ENCODE data around the gene RUVBL1.
A peak's percentile ranks its signal among the peaks of the same experiment; 100 is the strongest.

The RUVBL1 gene

DNA sequence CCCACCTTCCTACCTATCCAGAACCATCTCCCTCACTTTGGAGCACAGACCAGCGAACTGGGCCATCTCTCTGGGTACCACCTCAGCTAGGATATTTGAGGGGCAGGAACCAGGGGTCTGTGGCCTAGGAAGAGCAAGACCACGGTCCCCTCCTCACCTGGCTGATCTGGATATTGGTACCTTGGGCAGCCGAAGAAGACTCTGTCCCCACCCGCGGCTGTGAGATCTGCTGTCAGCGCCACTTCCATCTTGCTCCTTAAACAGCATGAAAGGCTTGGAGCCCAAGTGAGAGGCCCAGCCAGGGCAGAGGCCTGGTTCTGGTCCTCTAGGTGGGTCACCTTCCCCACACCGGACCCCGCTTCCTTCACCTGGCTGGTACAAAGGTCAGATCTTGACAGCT is 44.7 kb downstream of the RUVBL1 start:
- H3K27ac ChIP-seq, result no peak overlapping the region
- no peak overlapping the region for H3K4me3 ChIP-seq
- TF ChIP-seq, protein P1, sequence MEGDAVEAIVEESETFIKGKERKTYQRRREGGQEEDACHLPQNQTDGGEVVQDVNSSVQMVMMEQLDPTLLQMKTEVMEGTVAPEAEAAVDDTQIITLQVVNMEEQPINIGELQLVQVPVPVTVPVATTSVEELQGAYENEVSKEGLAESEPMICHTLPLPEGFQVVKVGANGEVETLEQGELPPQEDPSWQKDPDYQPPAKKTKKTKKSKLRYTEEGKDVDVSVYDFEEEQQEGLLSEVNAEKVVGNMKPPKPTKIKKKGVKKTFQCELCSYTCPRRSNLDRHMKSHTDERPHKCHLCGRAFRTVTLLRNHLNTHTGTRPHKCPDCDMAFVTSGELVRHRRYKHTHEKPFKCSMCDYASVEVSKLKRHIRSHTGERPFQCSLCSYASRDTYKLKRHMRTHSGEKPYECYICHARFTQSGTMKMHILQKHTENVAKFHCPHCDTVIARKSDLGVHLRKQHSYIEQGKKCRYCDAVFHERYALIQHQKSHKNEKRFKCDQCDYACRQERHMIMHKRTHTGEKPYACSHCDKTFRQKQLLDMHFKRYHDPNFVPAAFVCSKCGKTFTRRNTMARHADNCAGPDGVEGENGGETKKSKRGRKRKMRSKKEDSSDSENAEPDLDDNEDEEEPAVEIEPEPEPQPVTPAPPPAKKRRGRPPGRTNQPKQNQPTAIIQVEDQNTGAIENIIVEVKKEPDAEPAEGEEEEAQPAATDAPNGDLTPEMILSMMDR (IDR thresholded peaks at IDR 0.05), result no peak
- no peak for DNase-seq (ENCODE audit: low spot score)

DNA sequence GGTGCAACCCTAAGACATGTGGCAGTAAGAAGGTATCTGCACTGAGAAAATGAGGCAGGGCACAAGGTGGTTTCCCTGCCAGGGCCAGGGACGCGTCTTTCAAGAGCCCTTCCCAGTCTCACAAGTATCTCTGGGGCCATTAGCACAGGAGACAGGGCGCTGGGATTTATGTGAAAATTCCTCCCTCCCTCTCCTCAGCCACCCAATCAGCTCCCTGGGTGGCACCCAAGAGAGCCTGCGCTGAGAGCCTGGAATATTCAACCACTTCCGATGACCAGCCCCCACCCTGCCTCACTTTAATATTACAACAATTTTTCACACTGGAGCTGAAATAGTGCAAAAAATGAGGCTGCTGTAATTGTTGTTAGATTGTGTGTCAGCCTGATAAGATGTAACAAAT is 45.3 kb downstream of the RUVBL1 start:
- peak; percentile 58 for DNase-seq (ENCODE audit: low spot score)
- H3K27ac ChIP-seq, result no peak overlapping the region
- TF ChIP-seq, protein P1 (IDR thresholded peaks at IDR 0.05), result no peak
- no peak overlapping the region for H3K4me3 ChIP-seq

DNA sequence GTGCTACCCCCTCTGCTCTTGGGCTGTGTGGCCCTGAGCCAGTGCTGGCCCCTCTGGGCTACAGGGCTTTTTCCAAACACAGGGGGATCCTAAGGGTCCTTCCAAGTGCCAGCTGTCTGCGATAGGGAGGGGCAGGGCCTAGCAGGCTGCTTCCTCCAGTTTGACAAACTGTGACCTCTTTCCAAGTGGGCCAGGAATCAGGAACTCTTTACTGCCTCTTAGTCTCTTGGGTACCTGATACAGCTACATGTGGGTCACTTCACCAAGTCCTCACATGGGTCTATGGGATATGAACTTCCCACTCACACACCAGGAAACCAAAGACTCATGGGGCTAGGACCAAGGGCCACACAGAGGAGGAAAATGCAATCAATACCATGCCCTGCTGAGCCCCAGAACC is 45.9 kb downstream of the RUVBL1 start:
- DNase-seq (ENCODE audit: low spot score), result no peak
- Histone ChIP-seq H3K4me3 (no peak overlapping the region), H3K27ac (no peak overlapping the region)
- TF ChIP-seq, protein P1 (IDR thresholded peaks at IDR 0.05), result no peak

DNA sequence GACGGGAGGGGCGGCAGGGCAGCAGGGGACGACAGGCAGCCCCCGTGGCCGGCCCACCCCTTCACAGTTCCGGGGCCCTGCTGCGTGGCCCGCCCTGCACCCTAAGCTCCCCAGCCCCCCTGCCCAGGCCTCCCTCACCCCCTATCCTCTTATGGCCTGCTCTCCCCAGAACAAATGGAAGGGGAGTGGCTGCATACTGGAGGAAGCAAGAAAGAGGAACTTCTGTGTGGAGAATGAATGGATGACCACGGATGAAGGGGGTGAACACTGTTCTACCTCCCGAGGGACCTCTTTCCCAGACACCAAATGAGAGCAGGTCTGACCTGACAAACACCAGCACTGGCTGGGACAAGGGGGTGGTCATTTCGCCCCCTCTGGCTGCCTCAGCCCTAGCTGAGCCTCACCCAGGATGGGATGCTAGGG is 46.4 kb downstream of the RUVBL1 start:
- DNase-seq (ENCODE audit: low spot score), result peak; percentile 65

DNA sequence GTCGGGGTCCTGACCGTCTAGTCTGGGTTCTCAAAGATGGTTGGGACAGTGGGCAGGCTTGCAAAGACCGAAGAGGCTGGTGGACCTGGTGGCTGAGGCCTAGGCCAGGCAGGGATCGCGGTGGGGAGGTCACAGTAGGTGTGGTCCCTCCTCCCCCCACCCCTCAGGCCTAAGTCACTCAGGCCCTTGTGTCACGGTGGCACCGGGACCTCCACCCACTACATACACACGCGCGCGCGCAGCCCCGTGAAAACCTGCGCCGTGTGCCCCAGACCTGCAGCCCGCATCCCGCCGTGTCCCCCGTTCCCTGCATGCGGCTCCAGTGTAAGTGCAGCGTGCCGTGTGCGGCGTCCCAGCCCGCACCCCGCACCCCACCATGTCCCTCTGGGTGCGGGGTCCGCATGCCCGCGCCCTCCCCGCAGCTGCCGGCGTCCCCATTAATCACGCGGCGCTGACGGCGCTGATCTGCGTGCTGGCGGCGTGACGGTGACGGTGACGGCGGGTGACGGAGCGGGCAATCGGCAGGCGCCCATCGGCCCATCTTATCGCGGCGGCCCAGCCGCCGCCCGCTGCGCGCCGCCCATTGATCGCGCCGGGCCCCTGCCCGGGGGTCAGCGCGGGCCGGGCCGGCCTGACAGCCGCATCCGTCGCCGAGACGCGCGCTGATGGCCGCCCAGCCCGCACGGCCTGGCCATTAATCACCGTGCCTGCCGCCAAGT is 47.0 kb downstream of the RUVBL1 start:
- peak; percentile 73 for DNase-seq (ENCODE audit: low spot score)
- peak overlapping the region; percentile 59 to 78 for H3K27ac ChIP-seq
- H3K4me3 ChIP-seq, result peak overlapping the region; percentile 81
- TF ChIP-seq, protein P1 (IDR thresholded peaks at IDR 0.05), result no peak

More for the DNA sequence above, 46.4 kb downstream of the RUVBL1 start:
- peak overlapping the region; percentile 81 for H3K4me3 ChIP-seq
- H3K27ac ChIP-seq, result peak overlapping the region; percentile 59 to 78
- TF ChIP-seq, protein P1 (IDR thresholded peaks at IDR 0.05), result no peak

DNA sequence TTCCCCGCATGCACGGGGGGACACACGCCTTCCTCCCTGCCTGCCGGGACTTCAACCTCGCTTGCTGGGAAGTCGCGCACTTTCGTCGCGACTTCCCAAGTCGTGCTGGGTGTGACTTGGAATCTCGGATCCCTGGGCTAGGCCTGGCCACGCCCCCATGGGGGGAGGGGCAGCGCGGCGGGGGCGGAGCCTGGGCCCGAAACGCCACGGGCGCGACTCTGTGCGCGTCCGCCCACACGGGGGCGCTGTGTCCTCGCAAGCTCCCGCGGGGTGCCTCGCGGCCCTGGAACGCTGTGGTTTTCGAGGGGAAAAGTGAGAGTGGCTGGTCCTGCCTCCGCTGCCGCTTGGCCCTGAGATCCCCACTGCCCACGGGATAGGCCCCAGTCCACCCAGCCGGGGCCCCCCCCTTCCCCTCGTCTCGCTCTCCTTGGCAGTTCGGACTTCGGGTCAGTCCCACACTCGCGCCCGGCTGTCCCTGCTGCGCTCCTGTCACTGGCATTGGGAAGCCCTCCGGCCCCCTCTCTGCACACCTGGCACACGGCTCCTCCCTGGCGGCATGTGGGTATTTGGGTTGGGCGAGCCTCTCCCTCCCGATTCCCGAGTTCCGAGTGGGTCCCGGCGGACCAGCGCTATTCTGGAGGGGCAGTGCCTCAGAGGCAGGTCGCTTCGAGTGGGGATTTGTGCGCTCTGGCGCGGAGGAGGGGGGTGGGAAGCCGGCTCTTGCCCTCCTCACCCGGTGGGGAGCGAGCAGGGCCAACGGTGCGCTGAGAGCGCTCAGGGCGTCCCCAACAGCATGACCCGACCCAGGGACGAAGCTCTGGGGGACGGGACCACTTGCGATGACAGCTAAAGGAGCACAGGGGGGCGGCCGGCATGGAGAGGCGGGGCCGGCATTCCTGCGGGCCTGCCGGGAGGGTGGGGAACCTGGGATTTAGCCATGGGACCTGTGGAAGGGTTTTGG is 47.8 kb downstream of the RUVBL1 start:
- H3K27ac ChIP-seq, result peak overlapping the region; percentile 41 to 78
- H3K4me3 ChIP-seq, result peak overlapping the region; percentile 81
- TF ChIP-seq, protein P1 (IDR thresholded peaks at IDR 0.05), result peak; percentile 94

More for the DNA sequence above, 47.8 kb downstream of the RUVBL1 start:
- DNase-seq (ENCODE audit: low spot score), result peak; percentile 92

All from coronary artery (tissue), 2 donors.